Measurements from ENCODE around the gene GRHPR.

DNA sequence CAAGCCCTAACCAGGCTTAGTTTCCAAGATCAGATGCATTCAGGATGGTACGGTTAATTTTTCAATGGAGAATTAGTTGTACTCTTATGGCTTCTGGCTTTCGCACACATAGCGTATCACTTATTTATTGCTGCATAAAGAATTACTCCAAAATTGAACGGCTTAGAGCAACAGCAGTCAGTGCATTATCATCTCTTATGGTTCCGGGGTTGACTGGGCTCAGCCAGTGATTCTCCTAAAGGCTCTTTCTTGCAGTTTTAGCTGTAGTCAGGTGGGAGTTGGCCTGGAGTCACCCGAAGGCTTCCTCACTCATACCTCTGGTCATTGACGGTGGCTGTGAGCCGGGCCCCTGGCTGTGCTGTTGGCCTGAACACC, 595 bp upstream of the GRHPR start:
- no peak for TF ChIP-seq SETDB1 (IDR thresholded peaks at IDR 0.05; ENCODE audit: insufficient read length, low read length)
- no peak for TF ChIP-seq ZBTB10 (tag by site-specific recombination; IDR thresholded peaks at IDR 0.05)
- no peak for TF ChIP-seq CTCF (tag by site-specific recombination; IDR thresholded peaks at IDR 0.05)
- TF ChIP-seq ZNF133 (tag by site-specific recombination; IDR thresholded peaks at IDR 0.05): no peak
- TF ChIP-seq ZNF341 (tag by site-specific recombination; IDR thresholded peaks at IDR 0.05; ENCODE audit: low read depth): no peak
- no peak for TF ChIP-seq ZNF16 (tag by site-specific recombination; IDR thresholded peaks at IDR 0.05; ENCODE audit: low read depth)
